ENCODE data around the gene TBATA. TPM values are rescaled to one million over a fixed set of nuclear protein-coding genes. Genes with fewer than 3 reads are reported as not detected.

TBATA gene
- total and polyA plus RNA-seq, 2 of the 8 experiments (the other 6 are each of a cell fraction or from before 2014, with no cell fraction given) = not detected

DNA sequence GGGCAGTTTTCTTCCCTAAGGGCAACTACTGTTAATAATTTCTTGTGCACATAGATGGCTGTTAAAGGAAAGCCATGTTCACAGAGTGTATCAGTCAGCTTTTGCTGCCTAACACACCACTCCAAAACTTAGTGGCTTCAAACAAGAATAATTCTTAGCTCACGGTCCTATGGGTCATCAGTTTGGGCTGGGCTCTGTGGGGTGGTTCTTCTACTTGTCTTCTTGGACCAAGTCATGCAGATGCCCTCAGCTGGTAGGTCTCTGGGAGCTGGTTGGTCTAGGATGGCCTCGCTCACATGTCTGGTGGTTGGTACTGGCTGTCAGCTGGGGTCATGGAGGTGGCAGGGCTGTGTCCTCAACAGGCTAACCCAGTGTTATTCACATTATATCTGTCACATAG is 39.6 kb downstream of the TBATA start:
- Histone ChIP-seq H2BK120ac (replicated peaks; ENCODE audit: low read depth, low read length) (no peak overlapping the region), H3K4me3 (ENCODE audit: extremely low read depth in 1 of 4, insufficient read depth in 2 of 4, low read depth in 3 of 4, low read length in 4 of 4) (no peak overlapping the region), H2BK5ac (ENCODE audit: low read depth, low read length) (no peak overlapping the region), H2AFZ (ENCODE audit: low read length) (no peak overlapping the region), H3K9ac (replicated peaks in 1 of 4; ENCODE audit: extremely low read depth in 1 of 4, low read depth in 3 of 4, low read length in 3 of 4) (no peak overlapping the region), H3K23ac (ENCODE audit: insufficient read length) (no peak overlapping the region), H4K20me1 (replicated peaks in 1 of 2; ENCODE audit: control insufficient read depth in 1 of 2, insufficient read depth in 2 of 2, low read length in 2 of 2) (peaks cover 0 to 2% of the 10 kb centered on the region in 2 experiments), H4K91ac (replicated peaks; ENCODE audit: insufficient read length, low read length) (no peak overlapping the region), H3K79me1 (ENCODE audit: low read depth, low read length) (no peaks in the 10 kb centered on the region), H2BK15ac (ENCODE audit: low read length) (no peak overlapping the region), H2BK20ac (ENCODE audit: low read length) (no peak overlapping the region), H2AK5ac (ENCODE audit: low read depth, low read length) (no peak overlapping the region), H2BK12ac (ENCODE audit: low read depth, low read length) (no peak overlapping the region), H3K23me2 (ENCODE audit: low read depth, low read length) (no peaks in the 10 kb centered on the region), H3K4me2 (ENCODE audit: insufficient read depth in 1 of 2, low read depth in 2 of 2, low read length in 2 of 2) (no peak overlapping the region), H3K27ac (ENCODE audit: low read depth, low read length) (no peak overlapping the region), H3K4ac (replicated peaks; ENCODE audit: insufficient read length, low read depth, low read length) (no peak overlapping the region), H3K18ac (ENCODE audit: extremely low read depth, low read length) (no peak overlapping the region), H3K9me3 (ENCODE audit: insufficient read depth in 2 of 2, low read depth in 1 of 2, low read length in 1 of 2) (no peaks in the 10 kb centered on the region), H3K14ac (ENCODE audit: insufficient read length) (no peak overlapping the region), H3K4me1 (replicated peaks in 1 of 4; ENCODE audit: control insufficient read depth in 3 of 4, insufficient read depth in 4 of 4, low read length in 3 of 4) (no peaks in the 10 kb centered on the region), H4K8ac (ENCODE audit: extremely low read depth, insufficient read depth, low read length) (no peak overlapping the region), H3K56ac (replicated peaks; ENCODE audit: insufficient read length, low read depth, low read length) (no peak overlapping the region), H3K79me2 (ENCODE audit: control insufficient read depth in 1 of 2, insufficient read depth in 2 of 2, low read length in 2 of 2) (no peaks in the 10 kb centered on the region), H3K36me3 (ENCODE audit: control insufficient read depth in 2 of 4, insufficient read depth in 4 of 4, low read length in 3 of 4) (no peaks in the 10 kb centered on the region; a peak in 1 of 8 replicates), H3K27me3 (replicated peaks in 1 of 4; ENCODE audit: control insufficient read depth in 3 of 4, extremely low read depth in 1 of 4, insufficient read depth in 3 of 4, low read length in 3 of 4) (no peaks in the 10 kb centered on the region), H4K5ac (ENCODE audit: insufficient read length, low read depth, low read length) (no peak overlapping the region)
- CTCF ChIA-PET (ENCODE audit: partially characterized antibody) = interaction anchor here (1.3 to 3.6 kb wide), 4 partner anchors 9 to 187 kb away, joined by 3 to 22 read pairs (median 8); no protein-coding TSS in a partner anchor
- 95% methylated on average over 2 of the region's 2 CpGs; no CpG with 5 or more reads in 1 of the 2 experiments for WGBS, 2 experiments (ENCODE audit: extremely low coverage in 1 of 2, insufficient coverage in 1 of 2, insufficient read length in 1 of 2, insufficient replicate concordance in 2 of 2, low coverage in 1 of 2, low lambda C conversion rate in 2 of 2, missing lambda C conversion rate in 1 of 2)
- POLR2A ChIA-PET (ENCODE audit: partially characterized antibody) = no interaction called here
- FAIRE-seq = no peak
- no peak for DNase-seq (ENCODE audit: low read depth in 1 of 2, low spot score in 2 of 2)
- TF ChIP-seq SP2 (IDR thresholded peaks at IDR 0.05; ENCODE audit: low read length) = no peak
- TF ChIP-seq SIRT6 (IDR thresholded peaks at IDR 0.05; ENCODE audit: low read length) = no peak
- no peak for TF ChIP-seq POLR2AphosphoS5 (IDR thresholded peaks at IDR 0.05; ENCODE audit: low read depth, low read length)
- TF ChIP-seq CREB1 (IDR thresholded peaks at IDR 0.05) = no peak
- no peak for TF ChIP-seq HDAC2 (IDR thresholded peaks at IDR 0.05; ENCODE audit: borderline replicate concordance in 1 of 2, low read depth in 2 of 2, low read length in 2 of 2)
- no peak for TF ChIP-seq CBX8 (IDR thresholded peaks at IDR 0.05; ENCODE audit: borderline replicate concordance, low read depth, low read length)
- TF ChIP-seq, protein P1, sequence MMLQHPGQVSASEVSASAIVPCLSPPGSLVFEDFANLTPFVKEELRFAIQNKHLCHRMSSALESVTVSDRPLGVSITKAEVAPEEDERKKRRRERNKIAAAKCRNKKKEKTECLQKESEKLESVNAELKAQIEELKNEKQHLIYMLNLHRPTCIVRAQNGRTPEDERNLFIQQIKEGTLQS (IDR thresholded peaks at IDR 0.05; ENCODE audit: insufficient read depth, low read depth, low read length) = no peak
- TF ChIP-seq TAF7 (optimal IDR thresholded peaks at IDR 0.05; ENCODE audit: borderline replicate concordance, low read depth, low read length) = no peak
- no peak for TF ChIP-seq EGR1 (IDR thresholded peaks at IDR 0.05; ENCODE audit: borderline replicate concordance, low read depth, low read length)
- TF ChIP-seq, protein P2, sequence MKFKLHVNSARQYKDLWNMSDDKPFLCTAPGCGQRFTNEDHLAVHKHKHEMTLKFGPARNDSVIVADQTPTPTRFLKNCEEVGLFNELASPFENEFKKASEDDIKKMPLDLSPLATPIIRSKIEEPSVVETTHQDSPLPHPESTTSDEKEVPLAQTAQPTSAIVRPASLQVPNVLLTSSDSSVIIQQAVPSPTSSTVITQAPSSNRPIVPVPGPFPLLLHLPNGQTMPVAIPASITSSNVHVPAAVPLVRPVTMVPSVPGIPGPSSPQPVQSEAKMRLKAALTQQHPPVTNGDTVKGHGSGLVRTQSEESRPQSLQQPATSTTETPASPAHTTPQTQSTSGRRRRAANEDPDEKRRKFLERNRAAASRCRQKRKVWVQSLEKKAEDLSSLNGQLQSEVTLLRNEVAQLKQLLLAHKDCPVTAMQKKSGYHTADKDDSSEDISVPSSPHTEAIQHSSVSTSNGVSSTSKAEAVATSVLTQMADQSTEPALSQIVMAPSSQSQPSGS (IDR thresholded peaks at IDR 0.05; ENCODE audit: low read length) = no peak

All from H1 (cell line).